Colonic mucosa (tissue), 4 donors: ENCODE measurements around the gene RBMY1D. TPM values are rescaled to one million over a fixed set of nuclear protein-coding genes. Genes with fewer than 3 reads are reported as not detected.
"Not testable (repeated sequence)": the region's sequence is repeated elsewhere in the genome, so short reads cannot be mapped to it uniquely, and the experiment has no call there.

Source experiments
- DNase-seq: peaks from one replicate; pipeline ENCODE4 v3.0.0-alpha.2; 2020
- H3K27ac ChIP-seq: fragments of 200-600 bp; one replicate; pipeline ENCODE4 v1.8.0; 2021
- H3K27me3 ChIP-seq: fragments of 200-600 bp; one replicate; pipeline ENCODE4 v1.8.0; 2021
- H3K36me3 ChIP-seq: fragments of 200-600 bp; one replicate; pipeline ENCODE4 v1.8.0; 2021
- H3K4me1 ChIP-seq: fragments of 200-600 bp; one replicate; pipeline ENCODE4 v1.8.0; 2021; ENCODE audit warnings: mild to moderate bottlenecking
- H3K4me3 ChIP-seq: fragments of 200-600 bp; one replicate; pipeline ENCODE4 v1.8.0; 2021
- H3K9ac ChIP-seq, 2 donors: one replicate each; pipeline ENCODE4 v1.7.0; 2013; ENCODE audit warnings: control low read depth in 2 of 2, low read depth in 2 of 2, low read length in 2 of 2
- H3K9me3 ChIP-seq: fragments of 200-600 bp; one replicate; pipeline ENCODE4 v1.8.0; 2021
- intact Hi-C: fragments of 100-400 bp; cut with DNase I; formaldehyde crosslinking; loops from one replicate; pipeline ENCODE4 v1.14.1; 2022
- total RNA-seq, 2 donors: library from RNA; stranded (reverse); fragmentation: NEBNext Ultra II Directional in 1 of 2; extraction: Animal tissue kit (Norgen Biotek cat#: 25700) in 1 of 2; gene quantifications; one replicate each; pipeline ENCODE4 v1.2.1, GENCODE V29; 2021
- TF ChIP-seq, protein P1 (sequence below): fragments of 200-600 bp; IDR thresholded peaks from one replicate; pipeline ENCODE4 v1.8.0; 2022; ENCODE audit warnings: antibody characterized with exemption, mild to moderate bottlenecking
- donor health status: healthy.
- donor health status: DM: no; HTN: no; CAD: no.
- donor health status: DM: no; HTN: no; CAD: no.

The RBMY1D gene
- not detected for total RNA-seq

- H3K4me3 ChIP-seq, H3K27ac ChIP-seq, H3K9ac ChIP-seq, H3K4me1 ChIP-seq, DNase-seq, intact Hi-C loops, H3K9me3 ChIP-seq, H3K27me3 ChIP-seq, H3K36me3 ChIP-seq: not testable (repeated sequence)
These were observed at the start of gene RBMY1D for GRCh38 chrY:21894426-21894825. RBMY1D (minus strand) TSS chrY:21894526; CDS start chrY:21892513, 2,013 bp downstream.

GRCh38 chrY:21917932-21918331 lies 23.6 kb upstream of the RBMY1D start, which contains the start of gene RBMY1E:
RBMY1E (minus strand) TSS chrY:21918032; CDS start chrY:21916054, 1,978 bp downstream.
- H3K9me3 ChIP-seq, H3K36me3 ChIP-seq, H3K9ac ChIP-seq, H3K4me1 ChIP-seq, H3K4me3 ChIP-seq, DNase-seq, H3K27me3 ChIP-seq, H3K27ac ChIP-seq, intact Hi-C loops: not testable (repeated sequence)

GRCh38 chrY:21869407-21870076 lies 24.8 kb downstream of the RBMY1D start:
- H3K4me3 ChIP-seq, DNase-seq, H3K4me1 ChIP-seq, H3K9ac ChIP-seq, H3K27me3 ChIP-seq, H3K9me3 ChIP-seq, H3K27ac ChIP-seq, intact Hi-C loops, H3K36me3 ChIP-seq: not testable (repeated sequence)

DNA sequence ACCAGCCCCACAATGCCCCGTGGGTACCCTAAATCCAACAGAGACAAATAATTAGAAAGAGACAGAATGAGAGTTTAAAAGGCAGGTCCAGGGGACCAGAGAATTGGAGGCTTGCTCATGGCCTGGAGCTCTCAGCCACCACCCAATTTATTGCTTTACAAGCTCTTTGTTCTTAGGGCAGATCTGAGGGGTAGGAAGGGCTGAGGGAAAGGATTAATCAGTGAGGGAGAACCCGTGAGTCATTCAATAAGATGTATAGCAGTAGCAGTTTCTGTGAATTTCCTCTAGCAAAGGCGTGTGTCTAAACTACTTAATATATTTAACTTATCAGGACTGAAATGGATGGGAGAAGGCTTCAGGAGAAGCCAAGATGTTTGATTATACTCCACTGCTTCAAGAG lies 48.8 kb downstream of the RBMY1D start:
- DNase-seq, result no peak
- H3K27ac ChIP-seq, result no peak overlapping the region
- TF ChIP-seq, protein P1, sequence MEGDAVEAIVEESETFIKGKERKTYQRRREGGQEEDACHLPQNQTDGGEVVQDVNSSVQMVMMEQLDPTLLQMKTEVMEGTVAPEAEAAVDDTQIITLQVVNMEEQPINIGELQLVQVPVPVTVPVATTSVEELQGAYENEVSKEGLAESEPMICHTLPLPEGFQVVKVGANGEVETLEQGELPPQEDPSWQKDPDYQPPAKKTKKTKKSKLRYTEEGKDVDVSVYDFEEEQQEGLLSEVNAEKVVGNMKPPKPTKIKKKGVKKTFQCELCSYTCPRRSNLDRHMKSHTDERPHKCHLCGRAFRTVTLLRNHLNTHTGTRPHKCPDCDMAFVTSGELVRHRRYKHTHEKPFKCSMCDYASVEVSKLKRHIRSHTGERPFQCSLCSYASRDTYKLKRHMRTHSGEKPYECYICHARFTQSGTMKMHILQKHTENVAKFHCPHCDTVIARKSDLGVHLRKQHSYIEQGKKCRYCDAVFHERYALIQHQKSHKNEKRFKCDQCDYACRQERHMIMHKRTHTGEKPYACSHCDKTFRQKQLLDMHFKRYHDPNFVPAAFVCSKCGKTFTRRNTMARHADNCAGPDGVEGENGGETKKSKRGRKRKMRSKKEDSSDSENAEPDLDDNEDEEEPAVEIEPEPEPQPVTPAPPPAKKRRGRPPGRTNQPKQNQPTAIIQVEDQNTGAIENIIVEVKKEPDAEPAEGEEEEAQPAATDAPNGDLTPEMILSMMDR, result no peak
- H3K36me3 ChIP-seq, result no peaks in the 10 kb centered on the region
- H3K4me1 ChIP-seq, result no peaks in the 10 kb centered on the region
- H3K4me3 ChIP-seq, result no peak overlapping the region
- intact Hi-C loops, result no loop called here
- H3K27me3 ChIP-seq, result no peaks in the 10 kb centered on the region
- H3K9me3 ChIP-seq, result no peaks in the 10 kb centered on the region
- no peak overlapping the region for H3K9ac ChIP-seq

GRCh38 chrY:21842090-21842489 lies 52.2 kb downstream of the RBMY1D start:
- DNase-seq, result no peak
- Histone ChIP-seq H3K9ac (no peak overlapping the region), H3K36me3 (no peaks in the 10 kb centered on the region), H3K4me3 (no peak overlapping the region), H3K9me3 (no peaks in the 10 kb centered on the region), H3K27me3 (no peaks in the 10 kb centered on the region), H3K27ac (no peak overlapping the region), H3K4me1 (no peaks in the 10 kb centered on the region)
- intact Hi-C loops, result no loop called here
- TF ChIP-seq, protein P1, result no peak

GRCh38 chrY:21839489-21839888 lies 54.8 kb downstream of the RBMY1D start:
- Histone ChIP-seq H3K4me1 (no peaks in the 10 kb centered on the region), H3K9me3 (no peaks in the 10 kb centered on the region), H3K27me3 (no peaks in the 10 kb centered on the region), H3K4me3 (no peak overlapping the region), H3K27ac (no peak overlapping the region), H3K36me3 (no peaks in the 10 kb centered on the region), H3K9ac (no peak overlapping the region)
- no peak for DNase-seq
- TF ChIP-seq, protein P1, result no peak
- intact Hi-C loops, result no loop called here

GRCh38 chrY:21836343-21836742 lies 58.0 kb downstream of the RBMY1D start:
- Histone ChIP-seq H3K9me3 (no peaks in the 10 kb centered on the region), H3K27me3 (no peaks in the 10 kb centered on the region), H3K4me1 (no peaks in the 10 kb centered on the region), H3K36me3 (no peaks in the 10 kb centered on the region), H3K9ac (no peak overlapping the region), H3K27ac (no peak overlapping the region), H3K4me3 (no peak overlapping the region)
- TF ChIP-seq, protein P1, result no peak
- intact Hi-C loops, result no loop called here
- no peak for DNase-seq
